ENCODE results near the gene ARHGAP15. TPM values are rescaled to one million over a fixed set of nuclear protein-coding genes. Genes with fewer than 3 reads are reported as not detected.

Gene ARHGAP15
- polyA plus RNA-seq, 2 of the 4 experiments (the other 2 are of a cell fraction) = 0.34 TPM; not detected in 1

DNA sequence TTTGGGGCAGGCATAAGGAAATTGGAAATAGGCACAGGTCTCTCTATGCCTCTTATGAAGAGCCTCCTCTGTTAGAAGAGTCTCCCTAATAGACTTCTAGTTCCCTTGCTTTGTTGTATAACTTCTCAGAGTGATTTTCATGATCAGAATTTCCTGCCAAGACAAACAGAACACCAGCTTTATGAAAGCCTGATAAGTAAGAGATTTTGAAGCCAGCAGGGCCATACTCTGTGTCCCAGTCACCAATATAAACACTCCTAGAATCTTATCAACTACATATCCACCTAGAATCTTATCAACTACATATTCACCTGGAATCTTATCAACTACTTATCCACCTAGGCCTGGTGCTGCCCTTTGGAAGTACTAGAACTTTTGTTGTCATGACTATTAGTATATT, 579.5 kb downstream of the ARHGAP15 start:
- Histone ChIP-seq H3K4me2 (no peak overlapping the region), H3K4me1 (no peaks in the 10 kb centered on the region), H3K27ac (no peak overlapping the region), H3K9me3 (peaks cover 12% of the 10 kb centered on the region; the same call in 2 of the 3 replicates), H3K4me3 (no peak overlapping the region)
- TF ChIP-seq, protein P1, sequence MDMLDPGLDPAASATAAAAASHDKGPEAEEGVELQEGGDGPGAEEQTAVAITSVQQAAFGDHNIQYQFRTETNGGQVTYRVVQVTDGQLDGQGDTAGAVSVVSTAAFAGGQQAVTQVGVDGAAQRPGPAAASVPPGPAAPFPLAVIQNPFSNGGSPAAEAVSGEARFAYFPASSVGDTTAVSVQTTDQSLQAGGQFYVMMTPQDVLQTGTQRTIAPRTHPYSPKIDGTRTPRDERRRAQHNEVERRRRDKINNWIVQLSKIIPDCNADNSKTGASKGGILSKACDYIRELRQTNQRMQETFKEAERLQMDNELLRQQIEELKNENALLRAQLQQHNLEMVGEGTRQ (IDR thresholded peaks at IDR 0.05) = no peak
- TF ChIP-seq RFX5 (IDR thresholded peaks at IDR 0.05) (no peak), TFCP2L1 (CRISPR knock-in tag; IDR thresholded peaks at IDR 0.05) (no peak), MAZ (IDR thresholded peaks at IDR 0.05; ENCODE audit: borderline replicate concordance, low read depth, low read length) (no peak), SMC3 (IDR thresholded peaks at IDR 0.05) (no peak), GATA3 (IDR thresholded peaks at IDR 0.05; ENCODE audit: borderline replicate concordance) (no peak), KDM5A (IDR thresholded peaks at IDR 0.05) (no peak), POLR2AphosphoS2 (conservative IDR thresholded peaks at IDR 0.05; ENCODE audit: low read length) (no peak), NFE2L2 (conservative IDR thresholded peaks at IDR 0.05; ENCODE audit: low read length) (no peak), RNF2 (IDR thresholded peaks at IDR 0.05; ENCODE audit: borderline replicate concordance, low read depth) (no peak), HEYL (CRISPR knock-in tag; IDR thresholded peaks at IDR 0.05) (no peak), ZC3H11A (IDR thresholded peaks at IDR 0.05) (no peak)
- TF ChIP-seq, protein P2, sequence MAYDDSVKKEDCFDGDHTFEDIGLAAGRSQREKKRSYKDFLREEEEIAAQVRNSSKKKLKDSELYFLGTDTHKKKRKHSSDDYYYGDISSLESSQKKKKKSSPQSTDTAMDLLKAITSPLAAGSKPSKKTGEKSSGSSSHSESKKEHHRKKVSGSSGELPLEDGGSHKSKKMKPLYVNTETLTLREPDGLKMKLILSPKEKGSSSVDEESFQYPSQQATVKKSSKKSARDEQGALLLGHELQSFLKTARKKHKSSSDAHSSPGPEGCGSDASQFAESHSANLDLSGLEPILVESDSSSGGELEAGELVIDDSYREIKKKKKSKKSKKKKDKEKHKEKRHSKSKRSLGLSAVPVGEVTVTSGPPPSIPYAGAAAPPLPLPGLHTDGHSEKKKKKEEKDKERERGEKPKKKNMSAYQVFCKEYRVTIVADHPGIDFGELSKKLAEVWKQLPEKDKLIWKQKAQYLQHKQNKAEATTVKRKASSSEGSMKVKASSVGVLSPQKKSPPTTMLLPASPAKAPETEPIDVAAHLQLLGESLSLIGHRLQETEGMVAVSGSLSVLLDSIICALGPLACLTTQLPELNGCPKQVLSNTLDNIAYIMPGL (CRISPR knock-in tag; IDR thresholded peaks at IDR 0.05; ENCODE audit: borderline replicate concordance) = no peak
- FAIRE-seq (no peak), DNase-seq (ENCODE audit: low read depth in 1 of 2, low spot score in 1 of 2) (no peak), ATAC-seq (no peak)
- ChIA-PET CTCF (interaction anchor here (1.3 kb wide), 1 partner anchor 18 kb away, joined by 3 read pairs; no protein-coding TSS in a partner anchor), POLR2A (no interaction called here)

DNA sequence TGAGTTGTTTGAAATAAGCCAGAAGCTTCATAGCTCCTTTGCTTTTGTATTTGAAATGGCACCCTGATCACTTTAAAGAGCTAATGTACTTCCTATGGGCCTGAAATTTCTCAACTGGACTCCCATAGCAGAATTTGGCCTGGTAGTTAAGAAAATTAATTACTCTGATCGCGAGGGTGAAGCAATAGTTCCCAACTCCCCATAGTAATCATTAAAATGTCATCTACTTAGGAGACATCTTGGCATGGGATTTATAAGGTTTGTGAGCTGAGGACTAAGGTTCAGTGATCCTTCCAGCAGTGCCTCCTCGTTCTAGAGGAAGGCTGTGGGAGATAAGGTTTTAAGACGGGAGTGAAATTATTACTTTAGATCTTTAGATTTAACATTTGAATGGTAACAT, 581.0 kb downstream of the ARHGAP15 start:
- FAIRE-seq = no peak
- WGBS (ENCODE audit: missing lambda C conversion rate) = 52% methylated on average over 4 of the region's 4 CpGs
- CTCF ChIA-PET = no interaction called here

More for the DNA sequence above, 581.0 kb downstream of the ARHGAP15 start:
- peaks cover 12% of the 10 kb centered on the region; the same call in 2 of the 3 replicates for H3K9me3 ChIP-seq
- TF ChIP-seq CBX2 (IDR thresholded peaks at IDR 0.05; ENCODE audit: borderline replicate concordance, low read depth) = no peak
- TF ChIP-seq ZNF302 (CRISPR knock-in tag; IDR thresholded peaks at IDR 0.05) = no peak
- no peak for TF ChIP-seq RFX5 (IDR thresholded peaks at IDR 0.05)
- TF ChIP-seq KDM1A (IDR thresholded peaks at IDR 0.05; ENCODE audit: low read depth) = no peak
- no peak for TF ChIP-seq MYC (IDR thresholded peaks at IDR 0.05; ENCODE audit: borderline replicate concordance, low read length)
- TF ChIP-seq POLR2A (IDR thresholded peaks at IDR 0.05; ENCODE audit: low read length) = no peak
- no peak for TF ChIP-seq FOSL2 (IDR thresholded peaks at IDR 0.05)
- no peak for TF ChIP-seq FOSL2 (CRISPR knock-in tag; IDR thresholded peaks at IDR 0.05)
- TF ChIP-seq TP53 (CRISPR knock-in tag; IDR thresholded peaks at IDR 0.05) = no peak
- TF ChIP-seq TFCP2L1 (CRISPR knock-in tag; IDR thresholded peaks at IDR 0.05) = no peak
- no peak for TF ChIP-seq MAFK (IDR thresholded peaks at IDR 0.05; ENCODE audit: partially characterized antibody)
- TF ChIP-seq, protein P3, sequence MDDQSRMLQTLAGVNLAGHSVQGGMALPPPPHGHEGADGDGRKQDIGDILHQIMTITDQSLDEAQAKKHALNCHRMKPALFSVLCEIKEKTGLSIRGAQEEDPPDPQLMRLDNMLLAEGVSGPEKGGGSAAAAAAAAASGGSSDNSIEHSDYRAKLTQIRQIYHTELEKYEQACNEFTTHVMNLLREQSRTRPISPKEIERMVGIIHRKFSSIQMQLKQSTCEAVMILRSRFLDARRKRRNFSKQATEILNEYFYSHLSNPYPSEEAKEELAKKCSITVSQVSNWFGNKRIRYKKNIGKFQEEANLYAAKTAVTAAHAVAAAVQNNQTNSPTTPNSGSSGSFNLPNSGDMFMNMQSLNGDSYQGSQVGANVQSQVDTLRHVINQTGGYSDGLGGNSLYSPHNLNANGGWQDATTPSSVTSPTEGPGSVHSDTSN (IDR thresholded peaks at IDR 0.05) = no peak
- TF ChIP-seq, protein P4, sequence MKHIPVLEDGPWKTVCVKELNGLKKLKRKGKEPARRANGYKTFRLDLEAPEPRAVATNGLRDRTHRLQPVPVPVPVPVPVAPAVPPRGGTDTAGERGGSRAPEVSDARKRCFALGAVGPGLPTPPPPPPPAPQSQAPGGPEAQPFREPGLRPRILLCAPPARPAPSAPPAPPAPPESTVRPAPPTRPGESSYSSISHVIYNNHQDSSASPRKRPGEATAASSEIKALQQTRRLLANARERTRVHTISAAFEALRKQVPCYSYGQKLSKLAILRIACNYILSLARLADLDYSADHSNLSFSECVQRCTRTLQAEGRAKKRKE (CRISPR knock-in tag; IDR thresholded peaks at IDR 0.05; ENCODE audit: low read depth) = no peak
- TF ChIP-seq RCOR1 (IDR thresholded peaks at IDR 0.05; ENCODE audit: low read depth, low read length) = no peak
- TF ChIP-seq GATA3 (IDR thresholded peaks at IDR 0.05; ENCODE audit: borderline replicate concordance) = no peak
- TF ChIP-seq RNF2 (IDR thresholded peaks at IDR 0.05; ENCODE audit: borderline replicate concordance, low read depth) = no peak
- TF ChIP-seq, protein P5, sequence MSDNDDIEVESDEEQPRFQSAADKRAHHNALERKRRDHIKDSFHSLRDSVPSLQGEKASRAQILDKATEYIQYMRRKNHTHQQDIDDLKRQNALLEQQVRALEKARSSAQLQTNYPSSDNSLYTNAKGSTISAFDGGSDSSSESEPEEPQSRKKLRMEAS (IDR thresholded peaks at IDR 0.05) = no peak
- no peak for TF ChIP-seq HOXA7 (CRISPR knock-in tag; IDR thresholded peaks at IDR 0.05)
- no peak for TF ChIP-seq ZFP36 (IDR thresholded peaks at IDR 0.05; ENCODE audit: borderline replicate concordance, partially characterized antibody)
- TF ChIP-seq, protein P2 (CRISPR knock-in tag; IDR thresholded peaks at IDR 0.05; ENCODE audit: borderline replicate concordance) = no peak
- no peak overlapping the region for H3K4me2 ChIP-seq
- DNase-seq (ENCODE audit: low read depth in 1 of 2, low spot score in 1 of 2) (no peak), ATAC-seq (no peak)
- H3K4me1 ChIP-seq = no peaks in the 10 kb centered on the region
- no peak overlapping the region for H3K27ac ChIP-seq
- POLR2A ChIA-PET = no interaction called here
- H3K4me3 ChIP-seq = no peak overlapping the region

Measured in A549 (cell line).